CD4-positive, alpha-beta T cell treated with Interleukin-6 at 100 ng/mL for 8 hours (primary cell): ENCODE data around the gene TIGD7.

Experiments used
- DNase-seq: peaks from one replicate; pipeline ENCODE4 v3.0.0-alpha.2; 2020; ENCODE audit warnings: mixed read lengths, low spot score

Gene TIGD7, protein sequence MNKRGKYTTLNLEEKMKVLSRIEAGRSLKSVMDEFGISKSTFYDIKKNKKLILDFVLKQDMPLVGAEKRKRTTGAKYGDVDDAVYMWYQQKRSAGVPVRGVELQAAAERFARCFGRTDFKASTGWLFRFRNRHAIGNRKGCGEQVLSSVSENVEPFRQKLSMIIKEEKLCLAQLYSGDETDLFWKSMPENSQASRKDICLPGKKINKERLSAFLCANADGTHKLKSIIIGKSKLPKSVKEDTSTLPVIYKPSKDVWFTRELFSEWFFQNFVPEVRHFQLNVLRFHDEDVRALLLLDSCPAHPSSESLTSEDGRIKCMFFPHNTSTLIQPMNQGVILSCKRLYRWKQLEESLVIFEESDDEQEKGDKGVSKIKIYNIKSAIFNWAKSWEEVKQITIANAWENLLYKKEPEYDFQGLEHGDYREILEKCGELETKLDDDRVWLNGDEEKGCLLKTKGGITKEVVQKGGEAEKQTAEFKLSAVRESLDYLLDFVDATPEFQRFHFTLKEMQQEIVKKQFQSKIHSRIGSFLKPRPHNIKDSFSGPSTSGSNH

GRCh38 chr16:3305109-3306068 lies at the start of gene TIGD7, which contains the start of gene ZNF75A:
Gene TIGD7 (minus strand): TSS chr16:3305430. CDS start chr16:3300614, 4,816 bp downstream.
Gene ZNF75A (plus strand): TSS chr16:3305497. CDS start chr16:3308429, 2,932 bp downstream.
- DNase-seq: peak; percentile 81

DNA sequence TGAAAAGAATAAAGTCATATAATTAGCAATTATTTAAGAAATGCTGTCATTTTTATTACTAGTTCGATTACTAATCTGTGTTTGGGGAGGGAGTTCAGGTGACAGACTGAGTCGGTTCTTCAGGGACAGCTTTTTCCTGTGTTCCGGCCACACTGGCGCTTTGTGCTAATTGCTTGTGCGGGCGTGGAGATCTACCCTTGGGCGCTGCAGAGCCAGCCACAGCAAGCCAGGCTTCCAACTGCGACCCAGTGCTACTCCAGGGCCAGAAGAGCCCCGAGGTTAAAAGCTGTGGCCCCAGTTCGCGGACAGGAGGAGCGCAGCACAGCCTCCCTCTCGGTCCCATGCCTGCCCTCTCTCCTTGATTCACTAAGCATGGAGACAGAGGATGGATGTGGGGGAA lies 43.9 kb upstream of the TIGD7 start:
- DNase-seq: no peak

- DNase-seq: no peak
Observed at GRCh38 chr16:3348547-3349167, 43.4 kb upstream of the TIGD7 start.

DNA sequence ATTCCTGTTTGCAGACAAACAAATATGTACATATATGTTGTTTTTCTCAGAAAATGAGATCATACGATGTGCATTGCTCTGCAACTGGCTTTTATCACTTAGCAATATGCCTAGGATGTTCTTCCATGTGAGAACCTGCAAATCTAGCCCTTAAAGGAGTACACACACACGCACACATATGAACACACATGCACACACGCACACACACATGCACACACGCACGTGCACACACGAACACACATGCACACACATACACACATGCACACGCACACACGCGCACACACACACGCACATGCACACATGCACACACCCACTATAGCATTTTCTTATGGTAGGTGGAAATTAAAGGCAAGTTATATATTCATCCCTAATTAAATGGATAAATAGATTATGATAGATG lies 42.4 kb upstream of the TIGD7 start:
- DNase-seq: no peak

DNA sequence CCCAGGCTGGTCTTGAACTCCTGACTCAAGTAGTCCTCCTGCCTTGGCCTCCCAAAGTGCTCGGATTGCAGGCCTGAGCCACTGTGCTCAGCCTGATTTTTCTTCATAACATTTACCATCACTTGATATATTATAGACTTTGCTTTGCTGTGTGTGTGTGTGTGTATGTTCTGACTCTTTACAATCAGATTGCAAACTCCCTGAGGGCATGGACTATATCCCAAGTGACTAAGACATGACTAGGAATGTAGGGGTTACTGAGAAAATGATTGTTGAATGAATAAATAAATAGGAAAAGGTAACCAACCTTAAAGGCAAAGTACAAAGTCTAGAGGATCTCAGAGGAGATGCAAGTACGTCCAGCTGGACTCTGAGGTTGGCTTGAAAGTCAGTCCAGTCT lies 40.8 kb upstream of the TIGD7 start:
- DNase-seq: no peak

GRCh38 chr16:3328643-3329042 lies 23.4 kb upstream of the TIGD7 start:
- no peak for DNase-seq

- no peak for DNase-seq
Observed at GRCh38 chr16:3328104-3328503, 22.9 kb upstream of the TIGD7 start.

DNA sequence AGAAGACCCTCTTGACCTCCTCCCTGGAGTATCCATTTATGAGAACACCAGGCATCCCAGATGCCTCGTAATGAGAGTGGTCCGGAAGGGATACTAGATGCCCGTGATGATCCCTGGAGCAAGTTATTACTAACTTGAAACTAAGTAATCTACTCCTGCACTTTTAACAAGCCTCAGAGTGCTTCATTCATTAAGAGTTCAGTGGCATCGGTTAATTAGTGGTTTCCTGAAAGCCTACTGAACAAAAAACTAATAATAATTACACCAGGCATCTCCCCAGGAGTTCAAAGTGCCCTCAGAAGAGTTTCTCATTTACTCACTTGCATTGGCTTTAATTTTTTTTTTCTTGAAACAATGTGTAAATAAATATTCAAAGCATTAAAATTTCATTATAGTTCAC lies 22.3 kb upstream of the TIGD7 start:
- no peak for DNase-seq

DNA sequence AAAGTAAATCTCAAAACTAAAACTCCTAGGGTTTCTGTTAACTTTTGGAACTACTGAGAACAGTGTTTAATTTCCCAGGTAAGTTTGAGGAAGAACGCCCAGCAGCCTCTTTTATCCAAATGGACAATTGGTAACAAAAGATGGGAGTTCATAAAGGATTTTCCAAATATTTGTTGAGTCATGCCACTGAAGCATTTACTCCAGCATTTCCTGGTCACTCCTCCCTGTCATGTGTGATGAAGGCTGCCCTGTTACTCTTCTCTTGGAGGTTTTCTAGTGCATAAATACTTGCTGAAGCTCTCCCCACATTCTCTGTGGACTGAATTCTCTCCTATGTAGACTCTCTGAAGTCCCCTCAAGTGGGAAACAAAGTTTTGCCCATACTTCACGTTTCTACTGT lies 16.6 kb upstream of the TIGD7 start:
- DNase-seq: no peak

DNA sequence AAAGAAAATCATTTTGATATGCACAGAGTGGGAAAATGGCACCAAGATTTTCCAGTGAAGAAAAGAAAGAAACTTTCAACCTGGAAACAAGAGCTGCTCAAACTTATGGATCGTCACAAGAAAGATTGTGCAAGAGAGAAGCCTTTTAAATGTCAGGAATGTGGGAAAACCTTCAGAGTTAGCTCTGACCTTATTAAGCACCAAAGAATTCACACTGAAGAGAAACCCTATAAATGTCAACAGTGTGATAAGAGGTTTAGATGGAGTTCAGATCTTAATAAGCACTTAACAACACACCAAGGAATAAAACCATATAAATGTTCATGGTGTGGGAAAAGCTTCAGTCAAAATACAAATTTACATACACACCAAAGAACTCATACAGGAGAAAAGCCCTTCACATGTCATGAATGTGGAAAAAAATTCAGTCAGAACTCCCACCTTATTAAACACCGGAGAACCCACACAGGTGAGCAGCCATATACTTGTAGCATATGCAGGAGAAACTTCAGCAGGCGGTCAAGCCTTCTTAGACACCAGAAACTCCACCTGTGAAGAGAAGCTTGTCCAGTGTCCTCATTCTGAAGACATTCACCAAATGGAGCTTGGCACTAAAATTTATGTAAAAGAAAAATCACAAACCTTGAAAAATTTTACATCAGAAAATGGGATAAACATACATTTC lies 12.2 kb upstream of the TIGD7 start:
- no peak for DNase-seq

DNA sequence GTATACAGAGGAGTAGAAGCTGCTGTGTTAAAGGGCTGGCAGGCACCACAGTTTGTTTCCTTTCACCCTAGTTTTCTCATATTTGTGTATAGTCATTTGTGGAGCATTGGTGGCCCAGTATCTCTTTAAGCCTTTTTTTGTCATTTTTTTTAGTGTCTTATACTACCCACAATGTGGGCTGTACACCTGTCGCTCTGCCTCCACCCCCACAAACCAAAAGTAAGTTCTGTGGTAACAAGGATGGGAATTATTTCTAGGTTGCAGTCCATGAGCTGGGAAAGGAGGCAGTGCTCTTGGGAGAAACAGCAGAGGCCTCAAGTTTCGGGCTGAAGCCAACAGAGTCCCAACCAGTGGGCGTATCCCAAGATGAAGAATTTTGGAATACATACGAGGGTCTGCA lies 6.3 kb upstream of the TIGD7 start:
- DNase-seq: no peak

GRCh38 chr16:3306078-3306477 lies 848 bp upstream of the TIGD7 start:
- no peak for DNase-seq

DNA sequence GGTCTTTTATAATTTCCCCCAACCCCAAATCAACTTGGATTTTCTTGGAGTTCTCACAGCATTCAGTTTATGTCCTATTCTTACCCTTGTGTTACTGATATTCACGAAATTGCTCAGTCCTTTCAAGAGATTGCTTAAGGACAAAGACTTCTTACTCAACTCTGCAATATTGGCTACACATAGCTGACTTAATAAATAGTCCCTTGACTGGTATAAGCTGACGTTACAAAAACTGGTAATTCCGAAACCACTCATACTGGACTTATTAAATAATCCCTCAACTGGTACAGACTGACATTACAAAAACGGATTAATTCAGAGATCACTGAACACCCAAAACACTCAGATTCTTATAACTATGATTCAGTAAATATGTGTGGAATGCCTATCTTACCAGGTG lies 860 bp downstream of the TIGD7 start:
- DNase-seq: no peak

GRCh38 chr16:3295783-3296182 lies 9.4 kb downstream of the TIGD7 start:
- DNase-seq: no peak

DNA sequence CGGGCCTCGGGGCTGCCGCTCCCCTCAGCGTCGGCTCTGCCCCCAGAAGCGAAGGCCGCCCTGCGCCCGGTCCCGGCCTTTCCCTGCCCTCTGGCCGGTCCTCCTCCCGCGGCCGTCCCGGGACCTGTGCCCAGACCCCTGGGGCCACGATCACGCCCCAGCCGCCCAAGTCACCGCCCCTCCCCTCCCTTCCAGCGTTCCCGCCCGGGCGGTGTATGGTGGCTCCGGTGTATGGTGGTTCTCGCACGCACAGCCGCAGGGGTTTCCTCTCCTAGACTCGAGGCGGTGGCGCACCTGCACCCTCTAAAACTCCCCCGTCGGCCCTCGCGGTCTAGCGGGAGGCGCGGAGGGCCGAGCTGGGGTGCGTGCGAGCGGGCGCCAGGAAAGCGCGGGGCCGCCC lies 10.0 kb downstream of the TIGD7 start:
- no peak for DNase-seq

GRCh38 chr16:3292604-3293003 lies 12.6 kb downstream of the TIGD7 start:
- DNase-seq: no peak

- no peak for DNase-seq
Observed at GRCh38 chr16:3289998-3290673, 15.1 kb downstream of the TIGD7 start.

DNA sequence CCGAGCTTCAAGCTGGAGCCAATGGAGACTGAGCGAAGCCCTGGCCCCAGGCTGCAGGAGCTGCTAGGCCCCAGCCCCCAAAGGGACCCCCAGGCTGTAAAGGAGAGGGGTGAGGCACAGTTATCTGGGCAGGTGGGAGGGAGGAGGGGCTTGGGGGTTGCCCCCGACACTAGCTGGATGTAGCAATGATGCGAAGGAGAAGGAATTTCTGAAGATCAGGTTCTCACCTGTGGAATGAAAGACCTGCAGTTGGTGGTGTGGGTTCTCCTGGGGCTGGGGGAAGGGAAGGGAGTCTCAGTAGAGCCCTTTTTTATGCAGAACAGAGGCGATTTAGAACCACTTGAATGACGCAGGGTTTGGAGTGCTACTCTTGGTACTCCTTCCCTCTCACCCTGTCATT lies 20.1 kb downstream of the TIGD7 start:
- no peak for DNase-seq

DNA sequence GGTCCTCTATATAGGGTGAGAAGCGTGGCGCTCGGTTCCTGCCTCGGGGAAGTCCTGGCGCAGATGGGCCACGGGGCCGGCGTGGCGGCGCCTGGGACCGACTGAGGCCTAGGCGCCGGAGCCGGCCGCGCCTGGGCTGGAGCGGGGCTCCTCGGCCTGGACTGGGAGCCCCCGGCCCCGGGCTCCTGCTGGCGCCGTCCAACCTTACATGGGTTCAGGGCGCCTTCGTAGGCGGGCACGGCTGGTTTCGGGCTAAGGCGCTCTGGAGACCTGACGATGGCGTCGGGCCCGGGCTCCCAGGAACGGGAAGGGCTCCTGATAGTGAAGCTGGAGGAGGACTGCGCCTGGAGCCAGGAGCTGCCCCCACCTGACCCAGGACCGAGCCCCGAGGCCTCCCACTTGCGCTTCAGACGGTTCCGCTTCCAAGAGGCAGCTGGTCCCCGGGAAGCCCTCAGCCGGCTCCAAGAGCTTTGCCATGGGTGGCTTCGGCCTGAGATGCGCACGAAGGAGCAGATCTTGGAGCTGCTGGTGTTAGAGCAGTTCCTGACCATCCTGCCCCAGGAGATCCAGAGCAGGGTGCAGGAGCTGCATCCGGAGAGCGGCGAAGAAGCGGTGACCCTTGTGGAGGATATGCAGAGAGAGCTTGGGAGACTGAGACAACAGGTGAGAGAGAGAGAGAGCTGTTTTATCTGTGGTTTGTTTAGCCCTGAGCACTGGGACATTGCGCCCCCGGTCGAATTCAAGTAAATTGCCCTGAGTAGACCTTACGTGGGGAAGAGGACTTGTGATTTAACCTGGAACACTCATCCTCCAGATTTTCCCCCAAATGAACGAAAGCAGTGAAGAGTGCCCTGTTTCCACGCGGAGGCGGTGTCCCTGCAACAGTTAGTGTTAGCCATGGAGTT lies 21.4 kb downstream of the TIGD7 start:
- no peak for DNase-seq
